IMR-90 (cell line): ENCODE results near the gene WDR49.

ENCODE experiments used
- BHLHE40 ChIP-seq: fragments of 150-350 bp; IDR thresholded peaks from 2 replicates; pipeline ENCODE4 v1.6.1; 2016; ENCODE audit warnings: mild to moderate bottlenecking, low read depth, low read length
- CEBPB ChIP-seq: IDR thresholded peaks from 2 replicates; pipeline ENCODE4 v1.6.1; 2012; ENCODE audit warnings: low read depth, low read length, improper control_type of control experiment
- CHD1 ChIP-seq: IDR thresholded peaks from 2 replicates; pipeline ENCODE4 v1.6.1; 2012; ENCODE audit warnings: low read depth, low read length, improper control_type of control experiment
- CTCF ChIP-seq: conservative IDR thresholded peaks from 2 replicates; pipeline ENCODE4 v1.5.1; 2012; ENCODE audit warnings: mild to moderate bottlenecking, low read depth, low read length, improper control_type of control experiment
- ELK1 ChIP-seq: fragments of 150-350 bp; IDR thresholded peaks from 2 replicates; pipeline ENCODE4 v1.6.1; 2016; ENCODE audit warnings: low read depth, mild to moderate bottlenecking, low read length, moderate library complexity, borderline replicate concordance
- FOS ChIP-seq: fragments of 150-350 bp; IDR thresholded peaks from 2 replicates; pipeline ENCODE4 v1.6.1; 2016; ENCODE audit warnings: low read depth, low read length
- MAFK ChIP-seq: IDR thresholded peaks from 2 replicates; pipeline ENCODE4 v1.6.1; 2012; ENCODE audit warnings: low read depth, low read length, improper control_type of control experiment
- MAZ ChIP-seq: IDR thresholded peaks from 2 replicates; pipeline ENCODE4 v1.6.1; 2012; ENCODE audit warnings: low read depth, mild to moderate bottlenecking, low read length, improper control_type of control experiment, moderate library complexity, borderline replicate concordance
- POLR2A ChIP-seq: IDR thresholded peaks from 2 replicates; pipeline ENCODE4 v1.6.1; 2012; ENCODE audit warnings: mild to moderate bottlenecking, low read depth, low read length
- RAD21 ChIP-seq: IDR thresholded peaks from 2 replicates; pipeline ENCODE4 v1.6.1; 2012; ENCODE audit warnings: low read length, improper control_type of control experiment
- RCOR1 ChIP-seq: IDR thresholded peaks from 2 replicates; pipeline ENCODE4 v1.6.1; 2012; ENCODE audit warnings: mild to moderate bottlenecking, low read length, improper control_type of control experiment; ENCODE audit not compliant: insufficient replicate concordance
- RFX5 ChIP-seq: IDR thresholded peaks from 2 replicates; pipeline ENCODE4 v1.8.0; 2012; ENCODE audit warnings: low read depth, mild to moderate bottlenecking, low read length, moderate library complexity
- SMC3 ChIP-seq: fragments of 150-350 bp; IDR thresholded peaks from 2 replicates; pipeline ENCODE4 v1.6.1; 2016; ENCODE audit warnings: low read depth, mild to moderate bottlenecking, antibody characterized with exemption, low read length, moderate library complexity
- USF2 ChIP-seq: fragments of 150-350 bp; IDR thresholded peaks from 2 replicates; pipeline ENCODE4 v1.6.1; 2017; ENCODE audit warnings: mild to moderate bottlenecking, antibody characterized with exemption, low read length, low read depth

GRCh38 chr3:167700046-167700445 lies 46.3 kb upstream of the WDR49 start:
- TF ChIP-seq USF2 (no peak), CEBPB (no peak), FOS (no peak), CHD1 (no peak), CTCF (no peak), POLR2A (no peak), SMC3 (no peak), RFX5 (no peak), MAZ (no peak), RCOR1 (no peak), ELK1 (no peak), RAD21 (no peak), MAFK (no peak), BHLHE40 (no peak)
